Loucy (cell line): ENCODE measurements around the gene CD74.
"Not testable (repeated sequence)": the region's sequence is repeated elsewhere in the genome, so short reads cannot be mapped to it uniquely, and the experiment has no call there.

Experiments
- H2AFZ ChIP-seq: fragments of 200-600 bp; sonication (generic); 2 replicates; pipeline ENCODE4 v1.6.0; 2016; ENCODE audit warnings: antibody characterized with exemption, mild to moderate bottlenecking, low read length, moderate library complexity
- H3F3A ChIP-seq: fragments of 200-600 bp; 2 replicates; pipeline ENCODE4 v1.6.0; 2016; ENCODE audit warnings: antibody characterized with exemption, low read depth, mild to moderate bottlenecking
- H3K27me3 ChIP-seq: fragments of 200-600 bp; sonication (generic); 2 replicates; pipeline ENCODE4 v1.6.1; 2014; ENCODE audit warnings: low read length, mild to moderate bottlenecking; ENCODE audit not compliant: insufficient read depth, poor library complexity, severe bottlenecking
- H3K36me3 ChIP-seq: fragments of 200-600 bp; sonication (generic); 2 replicates; pipeline ENCODE4 v1.6.1; 2016; ENCODE audit warnings: low read length; ENCODE audit not compliant: insufficient read depth
- H3K4me1 ChIP-seq: fragments of 200-600 bp; sonication (generic); 2 replicates; pipeline ENCODE4 v1.5.1; 2014; ENCODE audit warnings: low read length, mild to moderate bottlenecking; ENCODE audit not compliant: insufficient read depth, poor library complexity, severe bottlenecking
- H3K4me2 ChIP-seq: fragments of 200-600 bp; sonication (generic); 2 replicates; pipeline ENCODE4 v1.6.0; 2014; ENCODE audit warnings: antibody characterized with exemption, low read length, low read depth, mild to moderate bottlenecking; ENCODE audit not compliant: poor library complexity, severe bottlenecking
- H3K4me3 ChIP-seq: fragments of 200-600 bp; sonication (generic); 2 replicates; pipeline ENCODE4 v1.5.1; 2014; ENCODE audit warnings: low read length, mild to moderate bottlenecking, mixed read lengths; ENCODE audit not compliant: poor library complexity, severe bottlenecking
- H3K79me2 ChIP-seq: fragments of 200-600 bp; sonication (generic); 2 replicates; pipeline ENCODE4 v1.6.1; 2014; ENCODE audit warnings: low read length; ENCODE audit not compliant: insufficient read depth
- H3K9ac ChIP-seq: fragments of 200-600 bp; sonication (generic); 2 replicates; pipeline ENCODE4 v1.6.0; 2014; ENCODE audit warnings: mild to moderate bottlenecking, low read depth, low read length, moderate library complexity; ENCODE audit not compliant: poor library complexity, severe bottlenecking
- H3K9me2 ChIP-seq: fragments of 200-600 bp; sonication (generic); replicated peaks from 2 replicates; pipeline ENCODE4 v1.6.1; 2016; ENCODE audit warnings: low read depth, low read length, mixed read lengths
- H3K9me3 ChIP-seq: fragments of 200-600 bp; sonication (generic); 2 replicates; pipeline ENCODE4 v1.6.1; 2014; ENCODE audit warnings: mild to moderate bottlenecking, antibody characterized with exemption, low read length, low read depth; ENCODE audit not compliant: insufficient read depth
- H4K20me1 ChIP-seq: fragments of 200-600 bp; sonication (generic); 2 replicates; pipeline ENCODE4 v1.6.0; 2014; ENCODE audit warnings: antibody characterized with exemption, low read length, mild to moderate bottlenecking; ENCODE audit not compliant: insufficient read depth, poor library complexity, severe bottlenecking
- CTCF ChIP-seq: fragments of 200-600 bp; sonication (generic); conservative IDR thresholded peaks from 2 replicates; pipeline ENCODE4 v1.5.1; 2014; ENCODE audit warnings: mild to moderate bottlenecking, antibody characterized with exemption, low read length
- EZH2phosphoT487 ChIP-seq: fragments of 200-600 bp; IDR thresholded peaks from 2 replicates; pipeline ENCODE4 v1.6.1; 2018; ENCODE audit warnings: antibody characterized with exemption, mild to moderate bottlenecking, moderate library complexity, borderline replicate concordance

CD74 gene

GRCh38 chr5:150454492-150455229 is 42.0 kb upstream of the CD74 start:
- no peaks in the 10 kb centered on the region for H3K79me2 ChIP-seq
- no peaks in the 10 kb centered on the region for H3F3A ChIP-seq
- no peaks in the 10 kb centered on the region for H3K36me3 ChIP-seq
- H2AFZ ChIP-seq, result peak overlapping the region; percentile 8; the same call in 1 of the 2 replicates
- peak overlapping the region; percentile 57 for H3K9ac ChIP-seq
- no peak for TF ChIP-seq CTCF
- TF ChIP-seq EZH2phosphoT487, result no peak
- H3K27me3 ChIP-seq, result no peaks in the 10 kb centered on the region
- no peaks in the 10 kb centered on the region for H3K9me2 ChIP-seq
- H3K4me2 ChIP-seq, result no peak overlapping the region
- no peaks in the 10 kb centered on the region for H4K20me1 ChIP-seq
- H3K4me3 ChIP-seq, result no peak overlapping the region
- H3K4me1 ChIP-seq, result peaks cover 54% of the 10 kb centered on the region
- H3K9me3 ChIP-seq, result no peaks in the 10 kb centered on the region

- not testable (repeated sequence) for H3K36me3 ChIP-seq, H2AFZ ChIP-seq, H3K79me2 ChIP-seq, H3K9me2 ChIP-seq, H3K27me3 ChIP-seq, H3K9me3 ChIP-seq, H3K4me3 ChIP-seq, H3F3A ChIP-seq, H4K20me1 ChIP-seq
- H3K4me2 ChIP-seq, result peak overlapping the region; percentile 42
- H3K9ac ChIP-seq, result peak overlapping the region; percentile 57
- peaks cover 48% of the 10 kb centered on the region for H3K4me1 ChIP-seq
These were observed 41.3 kb upstream of the CD74 start for GRCh38 chr5:150454027-150454426.

GRCh38 chr5:150452914-150453313 is 40.2 kb upstream of the CD74 start:
- H3K4me3 ChIP-seq, result no peak overlapping the region
- H3K27me3 ChIP-seq, result peaks cover 10% of the 10 kb centered on the region
- peaks cover under 1% of the 10 kb centered on the region; the same call in 1 of the 2 replicates for H3K36me3 ChIP-seq
- no peaks in the 10 kb centered on the region for H3K9me2 ChIP-seq
- H3F3A ChIP-seq, result no peaks in the 10 kb centered on the region
- no peaks in the 10 kb centered on the region for H3K9me3 ChIP-seq
- H2AFZ ChIP-seq, result no peak overlapping the region
- peaks cover 15% of the 10 kb centered on the region for H4K20me1 ChIP-seq
- TF ChIP-seq CTCF, result no peak
- TF ChIP-seq EZH2phosphoT487, result no peak
- H3K4me2 ChIP-seq, result peak overlapping the region; percentile 42
- peak overlapping the region; percentile 52 for H3K9ac ChIP-seq
- peaks cover 17% of the 10 kb centered on the region for H3K79me2 ChIP-seq
- H3K4me1 ChIP-seq, result peaks cover 49% of the 10 kb centered on the region

GRCh38 chr5:150451594-150451993 is 38.9 kb upstream of the CD74 start:
- H3K79me2 ChIP-seq, result peaks cover 30% of the 10 kb centered on the region
- no peaks in the 10 kb centered on the region for H3K9me3 ChIP-seq
- H3K9ac ChIP-seq, result no peak overlapping the region
- peaks cover 28% of the 10 kb centered on the region for H4K20me1 ChIP-seq
- H3F3A ChIP-seq, result no peaks in the 10 kb centered on the region
- no peak overlapping the region for H3K4me3 ChIP-seq
- peaks cover 14% of the 10 kb centered on the region for H3K36me3 ChIP-seq
- TF ChIP-seq EZH2phosphoT487 (no peak), CTCF (no peak)
- H3K9me2 ChIP-seq, result no peaks in the 10 kb centered on the region
- H3K27me3 ChIP-seq, result peaks cover 10% of the 10 kb centered on the region
- H3K4me2 ChIP-seq, result no peak overlapping the region
- peaks cover 49% of the 10 kb centered on the region for H3K4me1 ChIP-seq
- no peak overlapping the region for H2AFZ ChIP-seq
